Measurements from ENCODE around the gene CNR1. TPM values are rescaled to one million over a fixed set of nuclear protein-coding genes. Genes with fewer than 3 reads are reported as not detected.

Gene CNR1
- total and polyA plus RNA-seq, 2 donors (not counting 3 experiments of a cell fraction or from before 2014, with no cell fraction given), result 0.06 TPM; not detected in 1

DNA sequence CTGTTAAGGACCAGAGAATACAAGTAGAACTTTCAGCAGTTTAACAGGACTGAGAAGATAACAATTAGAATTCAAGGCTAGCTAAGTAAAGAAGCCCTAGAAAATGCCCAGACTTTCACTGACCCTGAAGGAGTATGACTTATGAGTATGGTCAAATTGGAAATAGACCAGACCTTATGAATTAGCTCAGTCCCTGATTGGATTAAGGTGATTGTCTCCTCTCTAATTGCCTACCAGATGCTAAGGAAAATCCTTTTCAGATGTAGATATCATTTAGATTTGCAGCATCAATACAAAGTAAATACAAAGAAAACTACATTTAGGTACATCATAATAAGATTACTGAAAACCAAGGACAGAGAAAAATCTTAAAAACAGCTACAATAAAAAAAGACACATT is 58.9 kb downstream of the CNR1 start:
- POLR2A ChIA-PET, result no interaction called here
- no peaks in the 10 kb centered on the region for H3K9me1 ChIP-seq (replicated peaks; ENCODE audit: control insufficient read depth, extremely low read depth, insufficient read depth, low read length)
- no peak overlapping the region for H3K4me3 ChIP-seq (replicated peaks in 1 of 3; ENCODE audit: insufficient read depth in 1 of 3, low read depth in 1 of 3, low read length in 3 of 3)
- H3K9me3 ChIP-seq (replicated peaks; ENCODE audit: control insufficient read depth, insufficient read depth, low read length), result no peaks in the 10 kb centered on the region
- H4K20me1 ChIP-seq (replicated peaks; ENCODE audit: control insufficient read depth, extremely low read depth, insufficient read depth, low read length), result no peaks in the 10 kb centered on the region
- FAIRE-seq, result no peak
- intact Hi-C loops (cut with micrococcal nuclease), result no loop called here
- no peak overlapping the region for H3K4me2 ChIP-seq (ENCODE audit: insufficient read depth, low read length)
- no peak overlapping the region for H2AFZ ChIP-seq (ENCODE audit: low read depth, low read length)
- no peak overlapping the region for H3K9ac ChIP-seq (replicated peaks; ENCODE audit: extremely low read depth, insufficient read depth, low read length)
- DNase-seq (ENCODE audit: low read depth, low spot score), result no peak
- H3K4me1 ChIP-seq (ENCODE audit: control insufficient read depth, extremely low read depth, insufficient read depth, low read length), result no peaks in the 10 kb centered on the region
- dilution Hi-C loops (cut with MboI; ENCODE audit: extremely low pct_ligation_motif_present, low sequenced_read_pairs), result no loop called here
- no TSS peak for BruUV-seq (replicated peaks)
- TF ChIP-seq EZH2 (IDR thresholded peaks at IDR 0.05; ENCODE audit: borderline replicate concordance, low read depth, low read length, severe bottlenecking), result no peak
- TF ChIP-seq POLR2A (IDR thresholded peaks at IDR 0.05; ENCODE audit: low read depth, low read length), result no peak
- TF ChIP-seq JUN (IDR thresholded peaks at IDR 0.05; ENCODE audit: borderline replicate concordance, insufficient read depth, insufficient read length, low read depth), result no peak
- no peak for TF ChIP-seq MYC (IDR thresholded peaks at IDR 0.05; ENCODE audit: low read depth, low read length)
- TF ChIP-seq, protein P1, sequence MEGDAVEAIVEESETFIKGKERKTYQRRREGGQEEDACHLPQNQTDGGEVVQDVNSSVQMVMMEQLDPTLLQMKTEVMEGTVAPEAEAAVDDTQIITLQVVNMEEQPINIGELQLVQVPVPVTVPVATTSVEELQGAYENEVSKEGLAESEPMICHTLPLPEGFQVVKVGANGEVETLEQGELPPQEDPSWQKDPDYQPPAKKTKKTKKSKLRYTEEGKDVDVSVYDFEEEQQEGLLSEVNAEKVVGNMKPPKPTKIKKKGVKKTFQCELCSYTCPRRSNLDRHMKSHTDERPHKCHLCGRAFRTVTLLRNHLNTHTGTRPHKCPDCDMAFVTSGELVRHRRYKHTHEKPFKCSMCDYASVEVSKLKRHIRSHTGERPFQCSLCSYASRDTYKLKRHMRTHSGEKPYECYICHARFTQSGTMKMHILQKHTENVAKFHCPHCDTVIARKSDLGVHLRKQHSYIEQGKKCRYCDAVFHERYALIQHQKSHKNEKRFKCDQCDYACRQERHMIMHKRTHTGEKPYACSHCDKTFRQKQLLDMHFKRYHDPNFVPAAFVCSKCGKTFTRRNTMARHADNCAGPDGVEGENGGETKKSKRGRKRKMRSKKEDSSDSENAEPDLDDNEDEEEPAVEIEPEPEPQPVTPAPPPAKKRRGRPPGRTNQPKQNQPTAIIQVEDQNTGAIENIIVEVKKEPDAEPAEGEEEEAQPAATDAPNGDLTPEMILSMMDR (IDR thresholded peaks at IDR 0.05; ENCODE audit: extremely low read depth in 1 of 2, insufficient read depth in 1 of 2, low read depth in 1 of 2, low read length in 2 of 2), result no peak
- no peak for TF ChIP-seq POLR2AphosphoS5 (IDR thresholded peaks at IDR 0.05; ENCODE audit: insufficient read depth, low read depth, low read length)
- TF ChIP-seq GATA2 (IDR thresholded peaks at IDR 0.05; ENCODE audit: insufficient read depth, insufficient read length, low read depth, low read length), result no peak
- no peak for TF ChIP-seq FOS (IDR thresholded peaks at IDR 0.05; ENCODE audit: borderline replicate concordance, insufficient read depth, low read length)
- TF ChIP-seq, protein P2, sequence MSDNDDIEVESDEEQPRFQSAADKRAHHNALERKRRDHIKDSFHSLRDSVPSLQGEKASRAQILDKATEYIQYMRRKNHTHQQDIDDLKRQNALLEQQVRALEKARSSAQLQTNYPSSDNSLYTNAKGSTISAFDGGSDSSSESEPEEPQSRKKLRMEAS (IDR thresholded peaks at IDR 0.05; ENCODE audit: insufficient read depth, insufficient read length), result no peak
- H3K27ac ChIP-seq (ENCODE audit: insufficient read depth, low read depth, low read length), result no peak overlapping the region
- no peaks in the 10 kb centered on the region for H3K36me3 ChIP-seq (ENCODE audit: control insufficient read depth in 2 of 2, extremely low read depth in 1 of 2, insufficient read depth in 2 of 2, low read length in 2 of 2)
- CTCF ChIA-PET, result no interaction called here
- no peaks in the 10 kb centered on the region for H3K27me3 ChIP-seq (ENCODE audit: control insufficient read depth in 2 of 2, insufficient read depth in 2 of 2, low read length in 2 of 2)
- no peaks in the 10 kb centered on the region for H3K79me2 ChIP-seq (ENCODE audit: control insufficient read depth, insufficient read depth, low read length)
